DND-41 (cell line): ENCODE measurements around the gene HDAC11.
A peak's percentile ranks its signal among the peaks of the same experiment; 100 is the strongest.

Experiments used
- ATAC-seq: fragments of 200-7000 bp; cut with Tn5 transposase; 3 replicates; pipeline ENCODE4 v1.9.1; 2021; ENCODE audit warnings: low read depth; ENCODE audit not compliant: insufficient read depth
- DNase-seq: peaks from one replicate; pipeline ENCODE4 v3.0.0-alpha.2; 2020
- H2AFZ ChIP-seq: 2 replicates; pipeline ENCODE4 v1.6.0; 2012; ENCODE audit warnings: low read depth, low read length
- H3K27ac ChIP-seq: 2 replicates; pipeline ENCODE4 v1.5.1; 2012; ENCODE audit warnings: low read length, inconsistent platforms
- H3K27me3 ChIP-seq: fragments of 200-600 bp; sonication (generic); 2 replicates; pipeline ENCODE4 v1.6.0; 2012; ENCODE audit warnings: low read length, mild to moderate bottlenecking, inconsistent platforms; ENCODE audit not compliant: insufficient read depth, poor library complexity
- H3K36me3 ChIP-seq: 2 replicates; pipeline ENCODE4 v1.5.1; 2012; ENCODE audit warnings: low read length, inconsistent platforms; ENCODE audit not compliant: insufficient read depth
- H3K4me1 ChIP-seq: 2 replicates; pipeline ENCODE4 v1.5.1; 2012; ENCODE audit warnings: mild to moderate bottlenecking, low read length; ENCODE audit not compliant: insufficient read depth
- H3K4me2 ChIP-seq: 2 replicates; pipeline ENCODE4 v1.6.0; 2012; ENCODE audit warnings: mild to moderate bottlenecking, moderate library complexity, low read length, inconsistent platforms; ENCODE audit not compliant: insufficient read depth
- H3K4me3 ChIP-seq, 2 experiments: fragments of 200-600 bp in 1 of 2; shearing (Covaris generic) in 1 of 2; 2 replicates each; pipeline ENCODE4 v1.5.1; 2012 to 2016; ENCODE audit warnings: inconsistent platforms in 2 of 2, low read length in 2 of 2, mild to moderate bottlenecking in 2 of 2, low read depth in 1 of 2, moderate library complexity in 1 of 2
- H3K79me2 ChIP-seq: 2 replicates; pipeline ENCODE4 v1.6.0; 2012; ENCODE audit warnings: low read length, inconsistent platforms; ENCODE audit not compliant: insufficient read depth
- H3K9ac ChIP-seq: 2 replicates; pipeline ENCODE4 v1.6.0; 2012; ENCODE audit warnings: low read depth, mild to moderate bottlenecking, inconsistent platforms, low read length, moderate library complexity
- H3K9me3 ChIP-seq: 2 replicates; pipeline ENCODE4 v1.5.1; 2012; ENCODE audit warnings: low read length, moderate library complexity, mild to moderate bottlenecking, inconsistent platforms; ENCODE audit not compliant: insufficient read depth, severe bottlenecking
- H4K20me1 ChIP-seq: 2 replicates; pipeline ENCODE4 v1.6.0; 2012; ENCODE audit warnings: low read length; ENCODE audit not compliant: insufficient read depth
- EZH2 ChIP-seq: IDR thresholded peaks from 3 replicates; pipeline ENCODE4 v1.6.1; 2012; ENCODE audit warnings: borderline replicate concordance, low read depth, mild to moderate bottlenecking, moderate library complexity, low read length, inconsistent platforms; ENCODE audit not compliant: severe bottlenecking
- TF ChIP-seq, protein P1 (sequence below): IDR thresholded peaks from 2 replicates; pipeline ENCODE4 v1.5.1; 2012; ENCODE audit warnings: borderline replicate concordance, low read length, moderate library complexity, mild to moderate bottlenecking; ENCODE audit not compliant: poor library complexity, severe bottlenecking; ENCODE audit errors: extremely low read depth

Gene HDAC11

DNA sequence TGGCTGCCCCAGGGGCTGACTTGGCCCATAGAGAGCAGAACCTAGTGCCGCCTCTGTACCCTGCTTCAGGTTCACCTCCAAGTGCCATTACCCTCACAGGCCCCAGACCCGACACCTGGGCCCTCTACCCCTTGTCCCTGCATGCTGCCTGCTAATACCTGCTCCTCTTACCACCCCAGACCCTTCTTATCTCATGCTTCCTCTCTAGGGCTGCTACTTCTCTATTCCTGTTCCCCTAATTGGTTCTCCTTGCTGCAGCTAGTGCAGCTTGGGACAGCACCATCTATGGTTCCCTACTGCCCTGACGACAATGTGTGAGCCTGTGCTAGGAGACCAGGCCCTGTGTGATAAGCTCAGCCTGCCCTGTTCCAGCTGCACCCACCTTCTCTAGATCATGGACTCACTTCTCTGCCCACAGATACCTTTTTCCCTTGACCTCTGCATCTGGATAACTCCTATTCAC, 15.3 kb downstream of the HDAC11 start:
- Histone ChIP-seq H3K27ac (no peak overlapping the region), H3K4me2 (no peak overlapping the region), H3K9me3 (no peaks in the 10 kb centered on the region), H3K27me3 (no peaks in the 10 kb centered on the region), H3K36me3 (no peaks in the 10 kb centered on the region), H3K9ac (no peak overlapping the region), H3K4me1 (no peaks in the 10 kb centered on the region; the same call in 1 of the 2 replicates), H3K79me2 (no peaks in the 10 kb centered on the region), H3K4me3 (no peak overlapping the region), H4K20me1 (no peaks in the 10 kb centered on the region; the same call in 1 of the 2 replicates), H2AFZ (no peak overlapping the region)
- ATAC-seq (no peak), DNase-seq (no peak)
- TF ChIP-seq, protein P1, sequence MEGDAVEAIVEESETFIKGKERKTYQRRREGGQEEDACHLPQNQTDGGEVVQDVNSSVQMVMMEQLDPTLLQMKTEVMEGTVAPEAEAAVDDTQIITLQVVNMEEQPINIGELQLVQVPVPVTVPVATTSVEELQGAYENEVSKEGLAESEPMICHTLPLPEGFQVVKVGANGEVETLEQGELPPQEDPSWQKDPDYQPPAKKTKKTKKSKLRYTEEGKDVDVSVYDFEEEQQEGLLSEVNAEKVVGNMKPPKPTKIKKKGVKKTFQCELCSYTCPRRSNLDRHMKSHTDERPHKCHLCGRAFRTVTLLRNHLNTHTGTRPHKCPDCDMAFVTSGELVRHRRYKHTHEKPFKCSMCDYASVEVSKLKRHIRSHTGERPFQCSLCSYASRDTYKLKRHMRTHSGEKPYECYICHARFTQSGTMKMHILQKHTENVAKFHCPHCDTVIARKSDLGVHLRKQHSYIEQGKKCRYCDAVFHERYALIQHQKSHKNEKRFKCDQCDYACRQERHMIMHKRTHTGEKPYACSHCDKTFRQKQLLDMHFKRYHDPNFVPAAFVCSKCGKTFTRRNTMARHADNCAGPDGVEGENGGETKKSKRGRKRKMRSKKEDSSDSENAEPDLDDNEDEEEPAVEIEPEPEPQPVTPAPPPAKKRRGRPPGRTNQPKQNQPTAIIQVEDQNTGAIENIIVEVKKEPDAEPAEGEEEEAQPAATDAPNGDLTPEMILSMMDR: no peak
- no peak for TF ChIP-seq EZH2

DNA sequence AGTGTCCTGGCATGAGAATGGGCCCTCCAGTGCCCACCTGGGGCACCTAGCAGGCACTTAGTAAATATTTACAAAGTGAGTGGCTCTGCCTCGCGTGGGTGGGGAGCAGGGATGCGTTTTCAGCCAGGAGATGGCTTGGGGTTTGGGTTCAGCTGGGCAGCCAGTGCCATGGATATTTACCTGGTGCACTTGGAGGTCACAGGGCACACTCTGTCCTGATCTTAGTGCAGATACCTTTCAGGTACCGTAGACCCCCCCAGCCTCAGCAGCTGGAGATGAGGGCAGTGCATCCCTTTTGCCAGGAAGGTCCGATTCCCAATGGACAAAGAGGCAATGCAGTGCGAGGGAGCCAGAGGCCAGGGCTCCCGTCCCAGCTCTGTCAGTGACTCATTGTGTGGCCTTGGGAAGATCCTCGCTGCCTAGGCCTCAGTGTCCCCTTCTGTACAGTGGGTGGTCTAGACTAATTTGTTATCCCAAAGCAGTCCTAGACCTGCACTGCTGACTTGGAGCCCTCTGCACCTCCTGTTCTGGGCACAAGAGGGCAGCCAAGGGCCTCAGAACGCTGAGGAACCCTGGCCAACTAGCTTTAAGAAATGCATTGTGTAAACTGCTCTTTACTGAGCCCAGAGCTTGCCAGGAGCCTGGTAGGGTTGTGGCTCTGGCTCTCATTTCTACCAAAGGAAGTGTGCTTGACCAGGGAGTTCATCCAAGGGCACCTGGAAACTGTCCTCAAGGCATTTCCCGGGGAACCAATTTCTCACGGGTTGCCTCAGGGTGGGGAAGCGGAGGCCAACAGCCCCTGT, 16.0 kb downstream of the HDAC11 start:
- no peaks in the 10 kb centered on the region; the same call in 1 of the 2 replicates for H4K20me1 ChIP-seq
- no peak overlapping the region for H3K9ac ChIP-seq
- no peaks in the 10 kb centered on the region for H3K36me3 ChIP-seq
- no peak overlapping the region for H3K4me3 ChIP-seq
- H2AFZ ChIP-seq: no peak overlapping the region
- DNase-seq (peak; percentile 82), ATAC-seq (peak; percentile 97)
- H3K4me2 ChIP-seq: no peak overlapping the region
- no peaks in the 10 kb centered on the region for H3K27me3 ChIP-seq
- TF ChIP-seq, protein P1: peak; percentile 98
- TF ChIP-seq EZH2: no peak
- H3K4me1 ChIP-seq: no peaks in the 10 kb centered on the region; the same call in 1 of the 2 replicates
- H3K9me3 ChIP-seq: no peaks in the 10 kb centered on the region
- H3K79me2 ChIP-seq: no peaks in the 10 kb centered on the region
- peak overlapping the region; percentile 37; the same call in 1 of the 2 replicates for H3K27ac ChIP-seq

DNA sequence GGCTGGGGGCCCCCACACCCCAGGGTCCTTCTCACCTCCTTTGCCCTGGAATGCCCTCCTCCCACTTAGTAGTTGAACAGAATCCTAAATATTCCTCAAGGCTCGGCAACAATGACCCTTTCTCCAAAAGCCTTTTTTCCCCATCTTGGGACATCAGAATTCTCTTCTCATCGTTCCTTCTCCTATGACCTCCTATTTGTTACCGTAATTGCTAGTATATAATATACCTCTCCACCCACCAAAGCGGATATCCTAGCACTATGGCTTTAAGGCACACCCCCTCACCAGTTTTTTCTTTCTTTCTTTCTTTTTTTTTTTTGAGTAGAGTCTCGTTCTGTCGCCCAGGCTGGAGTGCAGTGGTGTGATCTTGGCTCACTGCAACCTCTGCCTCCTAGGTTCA, 16.8 kb downstream of the HDAC11 start:
- H2AFZ ChIP-seq: no peak overlapping the region
- no peaks in the 10 kb centered on the region for H3K79me2 ChIP-seq
- no peak overlapping the region for H3K4me2 ChIP-seq
- H3K9me3 ChIP-seq: no peaks in the 10 kb centered on the region
- no peaks in the 10 kb centered on the region; the same call in 1 of the 2 replicates for H4K20me1 ChIP-seq
- no peaks in the 10 kb centered on the region for H3K36me3 ChIP-seq
- DNase-seq (no peak), ATAC-seq (no peak)
- no peaks in the 10 kb centered on the region; the same call in 1 of the 2 replicates for H3K4me1 ChIP-seq
- no peak overlapping the region for H3K9ac ChIP-seq
- H3K4me3 ChIP-seq: no peak overlapping the region
- no peaks in the 10 kb centered on the region for H3K27me3 ChIP-seq
- H3K27ac ChIP-seq: no peak overlapping the region
- TF ChIP-seq EZH2: no peak
- TF ChIP-seq, protein P1: no peak
